Measurements from ENCODE around the gene CLASP1.
"Not testable (repeated sequence)": the region's sequence is repeated elsewhere in the genome, so short reads cannot be mapped to it uniquely, and the experiment has no call there.

The CLASP1 gene

GRCh38 chr2:121659933-121660332 is 10.7 kb upstream of the CLASP1 start:
- no peak for DNase-seq

- DNase-seq = not testable (repeated sequence)
These were observed 9.1 kb upstream of the CLASP1 start for GRCh38 chr2:121658393-121658792.

GRCh38 chr2:121653035-121653434 is 3.8 kb upstream of the CLASP1 start:
- DNase-seq = no peak

DNA sequence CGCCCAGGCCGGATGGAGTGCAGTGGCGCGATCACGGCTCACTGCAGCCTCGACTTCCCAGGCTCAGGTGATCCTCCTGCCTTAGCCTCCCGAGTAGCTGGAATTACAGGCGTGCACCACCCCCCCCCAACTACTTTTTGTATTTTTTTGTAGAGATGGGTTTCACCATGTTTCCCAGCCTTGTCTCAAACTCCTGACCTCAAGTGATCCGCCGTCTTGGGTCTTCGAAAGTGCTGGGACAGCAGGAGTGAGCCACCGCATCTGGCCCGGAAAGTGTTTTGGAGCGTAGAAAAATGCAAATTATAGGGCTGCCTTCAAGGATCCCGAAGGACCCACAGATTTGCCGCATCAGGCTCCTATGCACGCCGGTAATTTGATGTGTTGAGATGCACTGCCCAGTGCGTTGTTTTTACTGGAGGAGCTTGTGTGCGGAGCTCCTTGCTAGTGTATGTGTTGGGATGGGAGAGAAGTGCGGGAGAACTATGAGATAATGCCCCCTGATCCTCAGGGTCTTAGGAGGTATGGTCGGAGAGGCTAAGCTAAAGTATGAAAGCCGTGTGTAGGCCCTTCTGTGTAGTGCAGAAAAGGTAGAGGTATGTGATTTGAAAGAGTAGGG is 1.2 kb upstream of the CLASP1 start:
- no peak for DNase-seq

GRCh38 chr2:121649596-121650314 is 493 bp upstream of the CLASP1 start:
- peak; percentile 95 for DNase-seq

- DNase-seq = peak; percentile 79
These were observed 785 bp downstream of the CLASP1 start for GRCh38 chr2:121648206-121649148.

DNA sequence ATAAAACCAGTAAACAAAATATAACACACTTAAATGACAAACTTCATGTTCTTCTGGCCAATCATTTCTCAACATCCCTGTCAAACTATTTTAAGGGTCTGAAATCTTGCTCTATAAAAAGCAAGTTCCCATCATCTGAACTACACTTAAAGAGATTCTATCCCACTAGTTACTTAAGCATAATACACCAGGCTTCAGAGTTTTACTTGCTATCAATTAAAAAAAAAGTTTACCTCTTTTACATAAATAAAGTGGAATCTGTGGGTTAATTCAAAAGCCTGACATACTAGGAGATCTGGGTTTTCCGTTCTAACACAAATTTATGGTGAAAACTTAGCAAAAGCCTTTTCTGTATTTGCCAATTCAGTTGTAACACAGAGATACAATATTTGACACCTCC is 1.9 kb downstream of the CLASP1 start:
- DNase-seq = no peak

DNA sequence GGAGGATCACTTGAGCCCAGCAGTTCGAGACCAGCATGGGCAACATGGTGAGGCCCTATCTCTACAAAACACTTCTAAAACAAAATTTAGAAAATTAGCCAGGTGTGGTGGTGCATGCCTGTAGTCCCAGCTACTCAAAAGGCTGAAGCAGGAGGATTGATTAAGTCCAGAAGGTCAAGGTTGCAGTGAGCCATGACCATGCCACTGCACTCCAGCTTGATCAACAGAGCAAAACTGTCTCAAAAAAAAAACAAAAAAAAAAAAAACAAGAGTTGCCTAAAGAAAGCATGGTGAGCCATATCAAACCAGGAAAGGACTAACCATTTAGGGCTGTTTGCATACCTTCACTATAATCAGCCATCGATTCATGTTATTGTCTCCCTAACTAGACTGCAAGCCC is 4.5 kb downstream of the CLASP1 start:
- DNase-seq = no peak

GRCh38 chr2:121643877-121644276 is 5.4 kb downstream of the CLASP1 start:
- no peak for DNase-seq

DNA sequence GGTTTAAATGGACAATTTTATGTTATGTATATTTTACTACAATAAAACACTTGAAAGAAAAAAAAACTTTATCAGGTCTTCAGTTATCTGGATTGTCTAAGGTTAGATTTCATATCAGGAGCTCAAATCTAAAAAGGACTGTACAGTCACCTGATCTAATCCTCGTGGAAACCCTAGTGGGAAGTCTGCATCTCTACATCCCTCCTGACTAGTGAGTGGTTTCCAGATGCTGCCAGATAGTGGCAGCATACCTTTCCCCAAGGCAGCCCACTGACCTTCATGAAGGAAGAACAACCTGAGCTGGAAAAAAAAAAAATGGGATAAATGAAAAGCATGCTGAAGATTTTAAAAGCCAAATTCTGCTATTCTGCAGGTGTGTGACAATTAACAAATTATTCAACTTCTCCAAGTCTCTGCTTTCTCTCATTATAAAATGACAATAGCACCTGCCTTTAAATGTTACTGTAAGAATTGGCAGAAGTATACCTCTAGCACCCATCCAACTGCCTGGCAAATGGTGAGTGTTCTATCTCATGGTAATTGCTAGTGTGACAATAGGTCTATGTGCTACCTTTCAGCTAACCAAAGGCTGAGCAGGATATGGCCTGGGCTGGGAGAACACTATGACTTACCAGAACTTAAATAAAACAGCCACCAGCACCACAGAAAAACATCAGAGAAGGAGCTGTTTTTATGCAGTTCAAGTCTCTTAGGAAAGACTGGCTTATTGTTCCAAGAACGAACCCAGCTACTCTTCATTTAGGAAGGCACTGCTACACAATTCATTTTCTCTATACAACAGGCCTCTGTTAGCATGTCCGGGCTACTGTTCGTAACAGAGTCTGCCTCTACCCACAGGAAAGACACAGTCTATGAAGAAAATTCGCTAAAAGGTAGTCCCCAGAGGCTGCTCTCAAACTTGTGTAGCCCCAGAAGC is 8.6 kb downstream of the CLASP1 start:
- DNase-seq = no peak

DNA sequence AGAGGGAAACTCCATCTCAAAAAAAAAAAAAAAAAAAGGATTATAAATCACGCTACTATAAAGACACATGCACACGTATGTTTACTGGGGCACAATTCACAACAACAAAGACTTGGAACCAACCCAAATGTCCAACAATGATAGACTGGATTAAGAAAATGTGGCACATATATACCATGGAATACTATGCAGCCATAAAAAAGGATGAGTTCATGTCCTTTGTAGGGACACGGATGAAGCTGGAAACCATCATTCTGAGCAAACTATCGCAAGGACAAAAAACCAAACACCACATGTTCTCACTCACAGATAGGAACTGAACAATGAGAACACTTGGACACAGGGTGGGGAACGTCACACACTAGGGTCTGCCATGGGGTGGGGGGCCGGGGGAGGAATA is 9.4 kb downstream of the CLASP1 start:
- not testable (repeated sequence) for DNase-seq

GRCh38 chr2:121638333-121638732 is 10.9 kb downstream of the CLASP1 start:
- no peak for DNase-seq

GRCh38 chr2:121635371-121635770 is 13.9 kb downstream of the CLASP1 start:
- no peak for DNase-seq

DNA sequence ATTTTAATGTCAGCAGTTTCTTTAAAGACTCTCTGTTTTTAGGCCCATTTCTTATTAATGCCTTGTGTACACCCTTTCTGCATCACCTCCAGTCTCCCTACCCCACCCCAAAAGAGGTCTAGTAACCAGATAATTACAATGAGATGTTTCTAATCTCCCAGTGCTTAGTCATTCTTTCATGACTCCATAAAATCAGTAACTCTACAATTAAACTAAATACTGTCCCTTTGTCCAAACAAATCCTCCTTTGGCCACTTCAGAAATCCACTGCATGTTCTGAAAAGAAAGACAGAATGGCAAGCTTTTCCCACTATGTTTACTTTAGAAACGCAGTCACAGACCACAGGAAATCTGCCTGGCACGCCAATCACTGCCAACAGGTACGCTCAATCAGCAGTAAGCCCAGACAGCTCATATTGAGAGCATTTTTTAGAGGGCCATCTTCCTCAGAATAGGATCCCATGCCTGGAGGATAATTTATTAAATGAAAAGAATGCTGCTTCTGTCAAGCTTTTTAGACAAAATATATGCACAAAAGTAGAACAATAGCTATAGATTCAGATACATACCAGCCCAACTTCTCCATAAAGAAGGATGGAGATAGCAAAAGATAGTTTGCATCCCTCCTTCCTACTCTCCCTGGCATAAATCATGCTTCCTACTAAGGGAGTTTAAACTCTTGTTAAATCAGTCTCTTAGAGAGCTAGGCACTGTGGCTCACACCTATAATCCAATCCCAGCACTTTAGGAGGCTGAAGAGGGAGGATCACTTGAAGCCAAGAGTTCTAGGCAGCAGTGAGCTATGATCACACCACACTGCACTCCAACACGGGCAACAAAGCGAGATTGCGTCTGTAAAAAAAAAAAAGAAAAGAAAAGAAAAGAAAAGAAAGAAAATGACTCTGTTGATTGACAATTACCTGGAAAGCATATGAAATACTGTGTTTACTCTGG is 14.6 kb downstream of the CLASP1 start:
- no peak for DNase-seq

GRCh38 chr2:121633463-121633862 is 15.8 kb downstream of the CLASP1 start:
- no peak for DNase-seq

DNA sequence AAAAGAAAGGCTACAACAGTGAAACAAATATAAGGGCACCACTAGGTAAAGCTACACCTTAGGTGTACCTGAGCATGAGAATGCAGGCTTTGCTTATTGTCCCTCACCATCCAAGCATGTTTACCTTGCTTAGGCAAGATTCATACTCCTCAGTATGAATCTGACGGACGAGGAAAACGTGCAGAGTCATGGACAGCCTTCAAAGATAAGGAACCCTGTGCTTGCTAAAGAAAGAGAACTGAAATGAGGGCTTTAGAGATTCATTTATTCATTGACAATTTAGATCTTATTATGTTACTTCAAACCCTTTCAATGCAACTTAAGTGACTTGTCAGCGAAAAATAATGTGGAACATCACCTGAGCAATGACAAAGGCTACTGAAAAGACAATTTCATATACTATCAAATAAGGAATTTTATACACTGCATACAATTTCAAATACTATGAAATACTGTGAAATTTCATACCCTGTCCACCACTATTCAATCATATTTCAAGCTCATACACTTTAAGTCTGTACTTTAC is 21.7 kb downstream of the CLASP1 start:
- DNase-seq = no peak

- DNase-seq = no peak
These were observed 22.3 kb downstream of the CLASP1 start for GRCh38 chr2:121626777-121627524.

DNA sequence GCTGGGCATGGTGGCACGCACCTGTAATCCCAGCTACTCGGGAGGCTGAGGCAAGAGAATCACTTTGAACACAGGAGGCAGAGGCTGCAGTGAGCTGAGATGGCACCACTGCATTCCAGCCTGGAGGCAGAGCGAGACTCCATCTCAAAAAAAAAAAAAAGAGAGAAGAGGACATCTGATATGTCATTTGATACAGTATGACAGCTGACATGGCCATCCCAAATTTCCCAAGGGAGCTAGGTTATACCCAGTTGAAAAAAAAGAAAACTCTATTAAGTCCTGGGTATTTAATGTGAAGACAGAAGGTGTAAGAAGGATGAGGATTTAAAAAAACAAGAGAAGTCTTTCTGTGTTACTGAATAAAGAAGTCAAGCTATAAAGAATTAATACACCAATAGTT is 23.3 kb downstream of the CLASP1 start:
- DNase-seq = no peak

DNA sequence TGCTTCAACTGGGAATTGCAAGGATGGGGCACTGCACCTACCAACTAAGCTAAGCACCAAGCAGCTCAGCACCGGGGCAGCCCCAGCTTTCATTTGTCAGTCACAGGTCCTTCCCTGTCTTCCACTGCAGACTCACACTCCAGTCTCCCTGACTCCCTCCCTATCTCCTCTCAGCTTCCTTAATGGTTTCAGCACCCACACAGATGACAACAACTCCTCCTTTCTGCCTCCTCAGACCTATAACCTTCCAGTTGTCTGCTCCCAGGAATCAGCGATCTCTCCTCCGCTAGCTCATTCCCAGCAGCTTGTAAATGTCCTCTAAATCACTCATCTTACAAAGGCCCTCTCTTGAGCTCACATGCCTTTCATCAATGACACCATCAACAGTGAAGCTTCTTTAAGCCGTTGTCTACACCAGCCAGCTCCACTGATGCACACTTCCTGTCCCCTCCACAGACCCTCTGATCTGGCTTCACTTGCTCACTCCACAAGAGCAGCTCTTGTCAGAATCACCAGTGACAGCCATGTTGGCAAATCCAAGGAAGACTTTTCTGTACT is 32.1 kb downstream of the CLASP1 start:
- DNase-seq = no peak

- no peak for DNase-seq
These were observed 35.5 kb downstream of the CLASP1 start for GRCh38 chr2:121613774-121614173.

Measured in activated CD8-positive, alpha-beta memory T cell treated with anti-CD3 and anti-CD28 coated beads, Interleukin-2, amount 50 U/mL, for 48 hours (primary cell).